ENCODE results near the gene TBXA2R.
"Not testable (repeated sequence)": the region's sequence is repeated elsewhere in the genome, so short reads cannot be mapped to it uniquely, and the experiment has no call there.

DNA sequence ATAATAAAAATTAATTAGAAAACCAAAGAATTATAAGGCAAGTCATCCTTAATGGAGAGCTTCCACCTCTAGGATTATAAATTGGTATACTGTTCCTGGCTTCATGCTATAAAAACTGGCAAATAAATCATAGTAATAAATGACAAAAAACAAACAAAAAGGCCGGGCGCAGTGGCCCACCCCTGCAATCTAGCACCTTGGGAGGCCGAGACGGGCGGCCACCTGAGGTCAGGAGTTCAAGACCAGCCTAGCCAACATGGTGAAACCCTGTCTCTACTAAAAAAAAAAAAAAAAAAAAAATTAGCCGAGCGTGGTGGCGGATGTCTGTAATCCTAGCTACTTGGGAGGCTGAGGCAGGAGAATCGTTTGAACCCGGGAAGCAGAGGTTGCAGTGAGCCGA, 36.6 kb downstream of the TBXA2R start:
- TF ChIP-seq GTF2F1 (IDR thresholded peaks at IDR 0.05; ENCODE audit: borderline replicate concordance, low read depth, low read length); CHD2 (IDR thresholded peaks at IDR 0.05; ENCODE audit: low read length); EP300 (IDR thresholded peaks at IDR 0.05; ENCODE audit: borderline replicate concordance in 1 of 2, low read depth in 2 of 2, low read length in 2 of 2); CTCF (IDR thresholded peaks at IDR 0.05; ENCODE audit: control extremely low read depth in 1 of 3, insufficient read depth in 1 of 3, low read depth in 1 of 3, low read length in 3 of 3); POLR2A (IDR thresholded peaks at IDR 0.05; ENCODE audit: control extremely low read depth in 1 of 2, low read depth in 2 of 2, low read length in 2 of 2): not testable (repeated sequence)
